ENCODE results near the gene ECHDC3. TPM values are rescaled to one million over a fixed set of nuclear protein-coding genes. Genes with fewer than 3 reads are reported as not detected.

ECHDC3 gene
- total and polyA plus RNA-seq, 2 experiments from 2014 or later: 0.97 to 1.8 TPM

- Histone ChIP-seq H3K27ac (no peak overlapping the region), H3K4me3 (no peak overlapping the region), H3K9me3 (ENCODE audit: low read depth) (no peaks in the 10 kb centered on the region), H3K4me2 (ENCODE audit: unreplicated experiment) (no peak overlapping the region), H2AFZ (no peak overlapping the region), H3K9ac (no peak overlapping the region), H4K20me1 (ENCODE audit: insufficient read depth) (no peaks in the 10 kb centered on the region), H3K9me2 (ENCODE audit: insufficient read depth) (no peaks in the 10 kb centered on the region), H3K36me3 (ENCODE audit: low read depth) (no peaks in the 10 kb centered on the region), H3K79me2 (ENCODE audit: insufficient read depth) (no peaks in the 10 kb centered on the region), H3F3A (ENCODE audit: insufficient read depth) (no peaks in the 10 kb centered on the region), H3K27me3 (replicated peaks; ENCODE audit: insufficient read depth) (peaks cover 18% of the 10 kb centered on the region), H3K4me1 (ENCODE audit: insufficient read depth) (no peaks in the 10 kb centered on the region)
- no peak for TF ChIP-seq EZH2phosphoT487 (IDR thresholded peaks at IDR 0.05; ENCODE audit: insufficient read depth, low read depth)
- TF ChIP-seq EZH2 (IDR thresholded peaks at IDR 0.05; ENCODE audit: insufficient read depth, poor library complexity, severe bottlenecking): no peak
- in situ Hi-C loops (cut with MboI): loop anchor here (10.0 kb wide), 1 partner anchor 197 kb away; no protein-coding TSS in a partner anchor
- WGBS, 2 experiments (ENCODE audit: low coverage in 1 of 2, low lambda C conversion rate in 2 of 2, missing lambda C conversion rate in 2 of 2): 82 to 91% methylated on average over 9 of the region's 9 CpGs
- no peak for DNase-seq
Observed at GRCh38 chr10:11787374-11787773, 45.2 kb downstream of the ECHDC3 start.

GRCh38 chr10:11787846-11788245 lies 45.7 kb downstream of the ECHDC3 start:
- no peak overlapping the region for H3K9ac ChIP-seq
- no peak overlapping the region for H3K4me3 ChIP-seq
- no peaks in the 10 kb centered on the region for H3K9me3 ChIP-seq (ENCODE audit: low read depth)
- H3K27ac ChIP-seq: no peak overlapping the region
- H3K4me2 ChIP-seq (ENCODE audit: unreplicated experiment): no peak overlapping the region
- DNase-seq: no peak
- WGBS, 2 experiments (ENCODE audit: low coverage in 1 of 2, low lambda C conversion rate in 2 of 2, missing lambda C conversion rate in 2 of 2): 47 to 60% methylated on average over 10 of the region's 10 CpGs
- H2AFZ ChIP-seq: no peak overlapping the region
- TF ChIP-seq EZH2phosphoT487 (IDR thresholded peaks at IDR 0.05; ENCODE audit: insufficient read depth, low read depth): no peak
- no peak for TF ChIP-seq EZH2 (IDR thresholded peaks at IDR 0.05; ENCODE audit: insufficient read depth, poor library complexity, severe bottlenecking)
- no peaks in the 10 kb centered on the region for H3K36me3 ChIP-seq (ENCODE audit: low read depth)
- H3K27me3 ChIP-seq (replicated peaks; ENCODE audit: insufficient read depth): peaks cover 18% of the 10 kb centered on the region
- no peaks in the 10 kb centered on the region for H3K79me2 ChIP-seq (ENCODE audit: insufficient read depth)
- H3F3A ChIP-seq (ENCODE audit: insufficient read depth): no peaks in the 10 kb centered on the region
- H4K20me1 ChIP-seq (ENCODE audit: insufficient read depth): no peaks in the 10 kb centered on the region
- in situ Hi-C loops (cut with MboI): loop anchor here (10.0 kb wide), 1 partner anchor 197 kb away; no protein-coding TSS in a partner anchor
- no peaks in the 10 kb centered on the region for H3K9me2 ChIP-seq (ENCODE audit: insufficient read depth)
- no peaks in the 10 kb centered on the region for H3K4me1 ChIP-seq (ENCODE audit: insufficient read depth)

- Histone ChIP-seq H3K79me2 (ENCODE audit: insufficient read depth) (no peaks in the 10 kb centered on the region), H3K27me3 (replicated peaks; ENCODE audit: insufficient read depth) (peaks cover 18% of the 10 kb centered on the region), H3F3A (ENCODE audit: insufficient read depth) (no peaks in the 10 kb centered on the region), H3K4me1 (ENCODE audit: insufficient read depth) (no peaks in the 10 kb centered on the region), H3K4me3 (no peak overlapping the region), H3K4me2 (ENCODE audit: unreplicated experiment) (no peak overlapping the region), H3K9ac (no peak overlapping the region), H3K27ac (no peak overlapping the region), H3K9me2 (ENCODE audit: insufficient read depth) (no peaks in the 10 kb centered on the region), H2AFZ (no peak overlapping the region), H3K9me3 (ENCODE audit: low read depth) (no peaks in the 10 kb centered on the region), H3K36me3 (ENCODE audit: low read depth) (no peaks in the 10 kb centered on the region), H4K20me1 (ENCODE audit: insufficient read depth) (no peaks in the 10 kb centered on the region)
- no peak for TF ChIP-seq EZH2phosphoT487 (IDR thresholded peaks at IDR 0.05; ENCODE audit: insufficient read depth, low read depth)
- no peak for TF ChIP-seq EZH2 (IDR thresholded peaks at IDR 0.05; ENCODE audit: insufficient read depth, poor library complexity, severe bottlenecking)
- WGBS, 2 experiments (ENCODE audit: low coverage in 1 of 2, low lambda C conversion rate in 2 of 2, missing lambda C conversion rate in 2 of 2): 8 to 9% methylated on average over 2 of the region's 2 CpGs
- in situ Hi-C loops (cut with MboI): loop anchor here (10.0 kb wide), 1 partner anchor 195 kb away; no protein-coding TSS in a partner anchor
- no peak for DNase-seq
Observed at GRCh38 chr10:11789306-11789705, 47.1 kb downstream of the ECHDC3 start.

- Histone ChIP-seq H3K4me1 (ENCODE audit: insufficient read depth) (no peaks in the 10 kb centered on the region), H3K4me2 (ENCODE audit: unreplicated experiment) (no peak overlapping the region), H3K27ac (no peak overlapping the region), H3K9ac (no peak overlapping the region), H3F3A (ENCODE audit: insufficient read depth) (no peaks in the 10 kb centered on the region), H2AFZ (no peak overlapping the region), H3K4me3 (no peak overlapping the region), H3K27me3 (replicated peaks; ENCODE audit: insufficient read depth) (peaks cover 14% of the 10 kb centered on the region), H3K79me2 (ENCODE audit: insufficient read depth) (no peaks in the 10 kb centered on the region), H3K36me3 (ENCODE audit: low read depth) (no peaks in the 10 kb centered on the region), H4K20me1 (ENCODE audit: insufficient read depth) (no peaks in the 10 kb centered on the region), H3K9me2 (ENCODE audit: insufficient read depth) (no peaks in the 10 kb centered on the region), H3K9me3 (ENCODE audit: low read depth) (no peaks in the 10 kb centered on the region)
- TF ChIP-seq EZH2 (IDR thresholded peaks at IDR 0.05; ENCODE audit: insufficient read depth, poor library complexity, severe bottlenecking) (no peak), EZH2phosphoT487 (IDR thresholded peaks at IDR 0.05; ENCODE audit: insufficient read depth, low read depth) (no peak)
- WGBS, 2 experiments (ENCODE audit: low coverage in 1 of 2, low lambda C conversion rate in 2 of 2, missing lambda C conversion rate in 2 of 2): 48 to 56% methylated on average over 5 to 8 of the region's 8 CpGs
- DNase-seq: no peak
- in situ Hi-C loops (cut with MboI): loop anchor here (10.0 kb wide), 1 partner anchor 195 kb away; no protein-coding TSS in a partner anchor
Observed at GRCh38 chr10:11789956-11790355, 47.8 kb downstream of the ECHDC3 start.
